WTC11 (cell line): ENCODE data around the gene GSK3B.

ENCODE experiments used
- ATF2 ChIP-seq: sonication (generic); formaldehyde crosslinking; IDR thresholded peaks from 2 replicates; pipeline ENCODE4 v1.8.1; 2022; ENCODE audit warnings: low read depth, missing genetic modification reagents, borderline replicate concordance
- CREB1 ChIP-seq: sonication (generic); formaldehyde crosslinking; IDR thresholded peaks from 2 replicates; pipeline ENCODE4 v1.8.0; 2023; ENCODE audit warnings: mild to moderate bottlenecking, missing genetic modification reagents
- CTCF ChIP-seq: fragments of 200-600 bp; IDR thresholded peaks from 2 replicates; pipeline ENCODE4 v1.8.0; 2022; ENCODE audit warnings: antibody characterized with exemption
- ELF4 ChIP-seq: sonication (generic); formaldehyde crosslinking; IDR thresholded peaks from 2 replicates; pipeline ENCODE4 v1.8.1; 2022; ENCODE audit warnings: low read depth, mild to moderate bottlenecking, moderate library complexity, missing genetic modification reagents
- FOXP1 ChIP-seq: sonication (generic); formaldehyde crosslinking; IDR thresholded peaks from 2 replicates; pipeline ENCODE4 v1.8.0; 2022; ENCODE audit warnings: missing genetic modification reagents, mild to moderate bottlenecking, moderate library complexity, borderline replicate concordance
- HMGXB4 ChIP-seq: sonication (generic); formaldehyde crosslinking; IDR thresholded peaks from 2 replicates; pipeline ENCODE4 v1.8.1; 2023; ENCODE audit warnings: mild to moderate bottlenecking, moderate library complexity, missing genetic modification reagents
- IRF1 ChIP-seq: sonication (generic); formaldehyde crosslinking; IDR thresholded peaks from 2 replicates; pipeline ENCODE4 v1.8.0; 2023; ENCODE audit warnings: missing genetic modification reagents
- MXD4 ChIP-seq: fragments of 250-450 bp; sonication (Bioruptor Pico); IDR thresholded peaks from 2 replicates; pipeline ENCODE4 v1.8.0; 2021; ENCODE audit warnings: mild to moderate bottlenecking, moderate library complexity, borderline replicate concordance
- NFYB ChIP-seq: sonication (generic); formaldehyde crosslinking; conservative IDR thresholded peaks from 2 replicates; pipeline ENCODE4 v1.8.0; 2022; ENCODE audit warnings: low read depth, missing genetic modification reagents
- PRDM15 ChIP-seq: sonication (generic); formaldehyde crosslinking; IDR thresholded peaks from 2 replicates; pipeline ENCODE4 v1.8.0; 2022; ENCODE audit warnings: missing genetic modification reagents
- SMAD4 ChIP-seq: sonication (generic); formaldehyde crosslinking; IDR thresholded peaks from 2 replicates; pipeline ENCODE4 v1.8.0; 2022; ENCODE audit warnings: mild to moderate bottlenecking, missing genetic modification reagents
- USF1 ChIP-seq: sonication (generic); formaldehyde crosslinking; IDR thresholded peaks from 2 replicates; pipeline ENCODE4 v1.8.0; 2022; ENCODE audit warnings: mild to moderate bottlenecking, missing genetic modification reagents
- ZSCAN18 ChIP-seq: fragments of 250-450 bp; sonication (Bioruptor Pico); IDR thresholded peaks from 2 replicates; pipeline ENCODE4 v2.1.2; 2022; ENCODE audit warnings: mild to moderate bottlenecking, moderate library complexity

- TF ChIP-seq CTCF (no peak), ZSCAN18 (CRISPR knock-in tag) (no peak), NFYB (CRISPR knock-in tag) (no peak), FOXP1 (CRISPR knock-in tag) (no peak), CREB1 (CRISPR knock-in tag) (no peak), ELF4 (no peak), HMGXB4 (CRISPR knock-in tag) (no peak), USF1 (CRISPR knock-in tag) (no peak), ATF2 (CRISPR knock-in tag) (no peak), PRDM15 (no peak), MXD4 (CRISPR knock-in tag) (no peak), SMAD4 (CRISPR knock-in tag) (no peak), IRF1 (no peak)
These were observed 175.0 kb downstream of the GSK3B start for GRCh38 chr3:119918992-119919933.
